ENCODE results near the gene BAZ1B.
"Not testable (repeated sequence)": the region's sequence is repeated elsewhere in the genome, so short reads cannot be mapped to it uniquely, and the experiment has no call there.

The BAZ1B gene

GRCh38 chr7:73424489-73424885, 97.6 kb downstream of the BAZ1B start:
- DNase-seq, result no peak

DNA sequence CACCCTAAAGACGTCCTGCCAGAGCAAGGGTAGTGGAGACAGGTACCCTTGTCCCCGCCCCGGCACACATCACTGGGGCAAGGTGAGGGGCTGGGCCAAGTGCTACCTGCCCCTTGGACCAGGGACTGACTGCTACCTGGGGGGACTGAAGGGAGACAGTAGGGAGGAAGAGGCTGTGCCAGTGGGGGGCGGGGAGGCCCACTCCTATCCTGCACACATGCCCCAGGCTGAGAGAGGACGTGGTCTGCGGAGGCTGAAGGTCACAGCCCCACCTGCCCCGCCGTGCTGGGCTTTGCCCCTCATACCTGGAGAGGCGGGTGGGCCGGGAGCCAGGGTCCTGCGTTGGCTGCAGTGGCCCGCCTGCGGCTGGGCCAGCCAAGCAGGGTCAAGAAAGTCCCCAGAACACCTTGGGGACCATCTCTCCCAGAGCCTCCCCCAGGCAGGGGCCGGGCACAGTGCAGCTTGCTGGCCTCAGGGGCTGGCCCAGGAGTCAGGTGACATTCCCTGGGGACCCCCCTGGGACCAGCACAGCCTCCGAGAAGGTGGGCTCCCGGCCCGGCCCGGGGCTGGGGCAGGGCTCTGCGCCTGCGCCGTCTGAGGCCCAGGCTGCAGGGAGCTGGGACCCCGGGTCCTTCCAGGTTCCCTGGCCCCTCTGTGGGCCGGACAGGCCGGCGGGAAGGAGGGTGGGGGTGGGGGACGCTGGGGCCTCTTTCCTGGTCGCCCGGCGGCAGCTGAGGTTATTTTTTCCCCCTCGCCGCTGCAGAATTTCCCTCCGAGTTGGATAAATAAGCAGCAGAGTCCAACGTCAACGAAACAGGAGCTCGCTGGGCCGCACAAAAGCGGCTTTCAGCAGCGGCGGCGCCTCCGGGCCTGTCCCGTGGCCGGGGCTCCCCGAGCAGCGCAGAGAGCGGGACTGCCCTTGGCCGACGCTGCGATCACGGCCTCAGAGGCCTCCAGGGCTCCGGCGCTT, 98.3 kb downstream of the BAZ1B start:
- DNase-seq, result no peak

GRCh38 chr7:73420610-73421009, 101.5 kb downstream of the BAZ1B start:
- DNase-seq, result not testable (repeated sequence)

DNA sequence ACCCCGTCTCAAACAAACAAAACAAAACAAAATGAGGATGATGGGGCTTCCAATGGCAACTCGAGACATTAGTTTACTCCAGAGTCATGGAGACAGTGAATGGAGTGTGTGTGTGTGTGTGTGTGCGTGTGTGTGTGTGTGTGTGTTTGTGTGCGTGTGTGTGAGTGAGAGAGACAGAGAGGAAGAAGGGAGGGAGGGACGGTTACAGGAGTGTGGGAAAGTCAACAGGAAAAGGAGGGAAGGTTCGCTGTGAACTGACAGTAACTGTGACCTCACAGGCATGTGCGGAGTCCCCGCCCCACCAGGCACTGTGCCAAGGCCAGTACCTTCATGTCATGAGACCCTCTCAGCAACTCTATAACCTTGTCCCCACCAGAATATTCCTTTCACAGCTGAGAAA, 102.1 kb downstream of the BAZ1B start:
- DNase-seq, result not testable (repeated sequence)

GRCh38 chr7:73418113-73418703, 103.9 kb downstream of the BAZ1B start:
- DNase-seq, result no peak

DNA sequence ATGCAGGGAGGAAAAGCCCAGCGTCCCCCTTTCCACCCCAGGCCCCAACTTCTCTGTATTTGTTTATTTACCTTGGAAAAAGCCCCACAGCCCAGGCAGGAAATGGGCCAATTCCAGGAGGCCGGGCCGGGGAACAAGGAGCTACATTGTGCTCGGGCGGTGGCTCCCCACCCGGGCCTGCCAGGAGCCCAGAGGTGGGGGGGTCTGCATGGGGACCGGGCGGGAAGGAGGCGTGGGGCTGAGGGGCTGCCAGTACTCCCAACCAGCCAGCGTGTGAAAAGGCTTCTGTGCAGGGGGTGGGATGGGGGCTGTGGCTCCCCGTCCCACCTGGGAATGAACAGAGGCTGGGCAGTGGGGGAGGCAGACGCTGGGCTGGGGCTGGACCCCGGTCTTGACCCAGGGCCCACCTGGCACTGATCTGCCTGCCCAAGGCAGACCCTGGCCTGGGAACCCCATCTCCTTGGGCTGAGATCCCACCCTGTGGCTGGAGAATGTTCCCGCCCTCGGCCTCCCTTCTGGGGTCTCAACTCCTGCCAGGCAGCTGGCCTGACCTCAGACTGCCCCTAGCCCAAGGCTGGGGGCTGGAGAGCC, 111.5 kb downstream of the BAZ1B start:
- not testable (repeated sequence) for DNase-seq

DNA sequence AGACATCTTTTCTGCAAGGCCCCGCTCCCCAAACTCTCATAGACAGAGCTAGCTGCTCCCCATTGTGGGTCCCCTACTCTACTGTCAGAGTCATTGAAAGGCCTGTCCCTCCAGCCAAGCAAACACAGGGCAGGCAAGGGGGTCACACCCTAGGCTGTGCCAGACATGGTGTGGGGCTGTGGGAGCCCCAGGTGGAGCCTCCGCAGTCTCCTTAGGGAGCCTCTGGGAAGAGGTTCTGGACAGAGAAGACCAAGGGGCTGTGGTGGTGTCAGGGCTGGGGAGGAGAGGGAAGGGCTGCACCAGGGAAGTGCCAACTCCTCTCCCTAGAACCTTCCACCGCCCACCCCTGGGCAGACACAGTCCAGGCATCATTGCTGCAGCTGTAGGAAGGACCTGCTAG, 117.2 kb downstream of the BAZ1B start:
- DNase-seq, result not testable (repeated sequence)

DNA sequence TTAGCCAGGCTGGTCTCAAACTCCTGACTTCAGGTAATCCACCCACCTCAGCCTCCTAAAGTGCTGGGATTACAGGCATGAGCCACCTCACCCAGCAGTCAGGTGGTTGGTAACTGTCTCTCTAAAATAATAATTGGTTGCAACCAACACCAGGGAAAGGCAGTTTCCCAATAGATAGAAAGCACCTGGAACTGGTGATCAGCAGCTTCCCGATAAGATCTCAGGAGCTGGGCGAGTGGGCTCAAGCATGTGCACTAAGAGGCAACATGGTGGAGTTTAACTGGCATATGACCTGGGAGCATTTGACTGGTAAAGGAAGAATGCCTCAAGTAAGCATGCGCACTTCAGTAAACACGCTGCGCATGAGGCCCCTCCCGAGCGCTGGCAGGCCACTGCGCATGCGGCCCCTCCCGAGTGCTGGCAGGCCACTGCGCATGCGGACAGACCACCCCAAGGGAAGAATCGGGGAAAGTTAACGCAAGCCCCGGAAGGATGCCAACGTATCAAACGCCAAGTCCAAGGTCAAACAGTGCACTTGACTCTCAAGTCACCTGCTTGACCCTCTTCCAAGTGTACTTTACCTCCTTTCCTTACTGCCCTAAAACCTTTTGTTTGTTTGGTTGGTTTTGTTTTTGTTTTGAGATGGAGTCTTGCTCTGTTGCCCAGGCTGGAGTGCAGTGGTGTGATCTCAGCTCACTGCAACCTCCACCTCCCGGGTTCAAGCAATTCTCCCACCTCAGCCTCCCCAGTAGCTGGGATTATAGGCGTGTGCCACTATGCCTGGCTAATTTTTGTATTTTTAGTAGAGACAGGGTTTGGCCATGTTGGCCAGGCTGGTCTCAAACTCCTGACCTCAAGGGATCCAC, 122.7 kb downstream of the BAZ1B start:
- DNase-seq, result not testable (repeated sequence)

DNA sequence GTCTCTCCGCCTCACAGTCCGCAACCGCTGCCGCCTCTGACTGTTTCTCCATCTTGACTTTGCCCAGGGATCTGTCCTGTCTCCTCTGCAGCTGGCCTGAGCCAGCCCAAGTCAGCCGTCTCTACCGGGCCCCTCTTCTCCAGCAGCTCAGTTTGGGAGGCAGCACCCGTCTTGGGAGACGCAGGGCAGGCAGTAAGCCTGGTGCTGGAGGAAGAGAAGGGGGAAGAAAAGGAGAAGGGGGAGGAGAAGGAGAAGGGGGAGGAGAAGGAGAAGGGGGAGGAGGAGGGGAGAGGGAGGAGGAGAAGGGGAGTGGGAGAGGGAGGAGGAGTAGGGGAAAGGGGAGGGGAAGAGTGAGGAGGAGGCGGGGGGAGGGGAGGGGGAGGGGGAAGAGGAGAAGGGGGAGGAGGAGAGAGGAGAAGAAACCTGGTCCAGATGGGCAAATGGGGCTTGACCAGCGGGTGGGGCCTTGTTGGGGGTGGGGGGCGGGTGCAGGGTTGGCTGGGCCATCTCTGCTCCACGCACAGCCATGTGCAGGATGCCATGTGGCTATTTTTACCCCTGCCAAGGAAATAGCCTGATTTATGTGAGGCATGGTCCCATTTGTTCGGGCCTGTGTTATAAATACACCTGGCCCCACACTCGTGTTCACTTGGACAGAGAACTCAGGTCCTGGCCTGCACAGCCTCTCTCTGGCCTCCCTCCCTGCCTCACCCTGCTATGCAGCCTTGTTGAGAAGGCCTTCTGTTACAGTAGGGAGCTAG, 124.4 kb downstream of the BAZ1B start:
- no peak for DNase-seq

DNA sequence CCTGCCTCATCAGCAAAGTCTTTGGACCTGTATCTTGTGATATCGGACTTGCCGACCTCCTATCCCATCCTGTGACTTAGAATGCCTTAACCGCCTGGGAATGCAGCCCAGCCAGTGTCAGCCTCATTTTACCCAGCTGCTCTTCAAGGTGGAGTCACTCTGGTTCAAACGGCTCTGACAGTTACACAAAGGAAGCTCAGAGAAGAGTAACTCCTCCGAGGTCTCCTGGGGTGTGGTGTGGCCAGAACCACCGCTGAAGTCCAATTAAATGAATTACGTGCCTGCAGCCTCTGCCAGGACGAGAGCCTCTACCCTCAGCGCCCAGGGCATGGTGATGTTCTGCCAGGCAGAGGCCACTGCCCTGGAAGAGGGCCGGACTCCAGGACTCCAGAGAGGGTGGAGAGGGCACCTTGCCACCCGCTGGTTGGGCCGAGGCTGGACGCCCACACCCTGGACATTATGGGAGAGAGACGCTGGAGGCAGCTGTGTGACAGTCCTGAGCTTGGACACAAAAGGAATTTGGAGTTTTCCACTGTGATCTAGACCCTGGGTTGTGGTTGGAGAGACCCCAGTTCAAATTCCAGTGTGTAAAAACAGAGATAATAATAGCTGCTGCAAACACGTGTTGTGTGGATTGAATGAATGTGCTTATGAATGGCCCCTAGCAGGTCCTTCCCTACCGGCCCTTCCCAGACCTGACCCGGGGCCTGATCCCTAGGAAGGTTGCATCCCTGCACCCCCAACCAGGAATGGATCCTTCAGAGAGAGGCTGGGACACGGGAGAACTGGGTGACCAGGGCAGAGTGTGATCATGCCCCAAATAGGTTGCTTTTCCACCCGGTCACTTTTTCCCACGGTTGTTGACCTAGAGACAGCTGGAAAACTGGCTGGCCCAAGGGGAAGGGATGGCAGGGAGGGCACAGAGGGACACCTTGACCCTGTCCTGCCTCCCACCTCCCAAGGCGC, 126.3 kb downstream of the BAZ1B start:
- no peak for DNase-seq

- no peak for DNase-seq
Measured at GRCh38 chr7:73394422-73394821, 127.7 kb downstream of the BAZ1B start.

DNA sequence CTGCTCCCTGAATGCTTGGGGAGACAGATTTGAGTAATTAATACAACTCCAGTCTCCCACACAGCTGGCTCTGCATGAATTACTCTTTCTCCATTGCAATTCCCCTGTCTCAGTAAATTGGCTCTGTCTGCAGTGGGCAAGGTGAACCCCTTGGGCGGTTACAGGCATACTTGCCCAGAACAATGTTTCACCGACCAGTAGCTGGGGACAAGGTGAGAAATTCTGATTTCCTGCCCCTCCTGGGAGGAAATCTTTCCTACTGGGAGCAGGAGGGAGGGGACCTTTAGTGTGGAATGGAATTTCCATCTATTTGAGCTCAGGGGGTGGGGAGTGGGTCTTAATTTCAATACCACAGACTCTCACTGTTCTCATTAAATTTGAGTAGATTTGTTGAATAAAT, 130.7 kb downstream of the BAZ1B start:
- no peak for DNase-seq

All from 8988T (cell line).